ENCODE data around the gene CANT1. TPM values are rescaled to one million over a fixed set of nuclear protein-coding genes. Genes with fewer than 3 reads are reported as not detected.

The CANT1 gene
- total and polyA plus RNA-seq, 2 of the 13 experiments (the other 11 are each of a cell fraction or from before 2014, with no cell fraction given): 34.1 to 42.1 TPM

DNA sequence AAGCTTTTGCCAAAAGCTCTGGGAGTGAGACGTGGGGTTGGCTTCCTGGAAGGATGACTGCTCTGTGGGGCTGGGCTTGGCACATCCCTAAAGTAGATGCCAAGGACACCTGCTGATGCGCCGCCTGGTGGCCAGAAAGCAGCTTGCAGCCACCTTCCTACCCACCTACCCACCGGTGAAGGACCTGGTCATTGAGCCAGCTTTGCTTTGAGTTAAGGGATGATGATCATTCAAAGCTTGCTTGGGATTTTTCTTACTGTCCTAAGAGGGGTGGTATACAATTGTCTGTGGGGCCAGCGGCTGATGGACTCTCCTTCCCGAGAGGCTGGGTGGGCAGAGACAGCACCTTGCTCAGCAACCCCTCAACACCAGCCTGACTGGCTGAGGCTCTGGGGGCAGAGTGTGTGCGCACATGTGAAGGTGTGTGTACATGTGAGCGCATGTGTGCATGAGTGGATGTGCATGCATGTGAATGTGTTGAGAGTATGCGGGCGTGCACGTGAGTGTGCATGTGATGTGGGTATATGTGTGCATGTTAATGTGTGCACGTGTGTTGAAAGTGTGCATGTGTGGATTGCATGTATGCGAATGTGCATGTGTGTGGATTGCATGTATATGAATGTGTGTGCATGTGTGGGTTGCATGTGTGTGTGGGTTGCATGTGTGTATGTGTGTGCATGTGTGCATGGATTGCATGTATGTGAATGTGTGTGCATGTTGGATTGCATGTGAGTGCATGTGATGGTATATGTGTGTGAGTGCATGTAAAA, 33.0 kb upstream of the CANT1 start (continued):
- TF ChIP-seq, protein P1, sequence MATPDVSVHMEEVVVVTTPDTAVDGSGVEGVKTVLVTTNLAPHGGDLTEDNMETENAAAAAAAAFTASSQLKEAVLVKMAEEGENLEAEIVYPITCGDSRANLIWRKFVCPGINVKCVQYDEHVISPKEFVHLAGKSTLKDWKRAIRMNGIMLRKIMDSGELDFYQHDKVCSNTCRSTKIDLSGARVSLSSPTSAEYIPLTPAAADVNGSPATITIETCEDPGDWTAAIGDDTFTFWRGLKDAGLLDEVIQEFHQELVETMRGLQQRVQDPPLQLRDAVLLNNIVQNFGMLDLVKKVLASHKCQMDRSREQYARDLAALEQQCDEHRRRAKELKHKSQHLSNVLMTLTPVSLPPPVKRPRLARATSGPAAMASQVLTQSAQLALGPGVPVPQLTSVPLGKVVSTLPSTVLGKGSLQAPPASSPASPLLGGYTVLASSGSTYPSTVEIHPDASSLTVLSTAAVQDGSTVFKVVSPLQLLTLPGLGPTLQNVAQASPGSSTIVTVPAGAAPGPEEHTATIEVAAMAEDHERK (CRISPR knock-in tag; IDR thresholded peaks at IDR 0.05; ENCODE audit: low read depth): no peak
- TF ChIP-seq ZNF713 (CRISPR knock-in tag; IDR thresholded peaks at IDR 0.05) (no peak), HNF4A (CRISPR knock-in tag; IDR thresholded peaks at IDR 0.05) (no peak), KLF11 (CRISPR knock-in tag; IDR thresholded peaks at IDR 0.05) (no peak), SETDB1 (CRISPR knock-in tag; IDR thresholded peaks at IDR 0.05; ENCODE audit: borderline replicate concordance) (no peak), BCL6 (CRISPR knock-in tag; IDR thresholded peaks at IDR 0.05) (no peak), ZNF501 (CRISPR knock-in tag; IDR thresholded peaks at IDR 0.05) (no peak), SRSF9 (IDR thresholded peaks at IDR 0.05; ENCODE audit: borderline replicate concordance, insufficient read depth, low read depth, low read length, poor library complexity, severe bottlenecking) (no peak), SMC3 (IDR thresholded peaks at IDR 0.05; ENCODE audit: low read length) (peak; percentile 90), RAD21 (CRISPR knock-in tag; IDR thresholded peaks at IDR 0.05) (peak; percentile 87), CREM (IDR thresholded peaks at IDR 0.05) (no peak), CREM (CRISPR knock-in tag; IDR thresholded peaks at IDR 0.05) (no peak), ZFP82 (CRISPR knock-in tag; IDR thresholded peaks at IDR 0.05; ENCODE audit: borderline replicate concordance) (no peak)
- TF ChIP-seq, protein P2, sequence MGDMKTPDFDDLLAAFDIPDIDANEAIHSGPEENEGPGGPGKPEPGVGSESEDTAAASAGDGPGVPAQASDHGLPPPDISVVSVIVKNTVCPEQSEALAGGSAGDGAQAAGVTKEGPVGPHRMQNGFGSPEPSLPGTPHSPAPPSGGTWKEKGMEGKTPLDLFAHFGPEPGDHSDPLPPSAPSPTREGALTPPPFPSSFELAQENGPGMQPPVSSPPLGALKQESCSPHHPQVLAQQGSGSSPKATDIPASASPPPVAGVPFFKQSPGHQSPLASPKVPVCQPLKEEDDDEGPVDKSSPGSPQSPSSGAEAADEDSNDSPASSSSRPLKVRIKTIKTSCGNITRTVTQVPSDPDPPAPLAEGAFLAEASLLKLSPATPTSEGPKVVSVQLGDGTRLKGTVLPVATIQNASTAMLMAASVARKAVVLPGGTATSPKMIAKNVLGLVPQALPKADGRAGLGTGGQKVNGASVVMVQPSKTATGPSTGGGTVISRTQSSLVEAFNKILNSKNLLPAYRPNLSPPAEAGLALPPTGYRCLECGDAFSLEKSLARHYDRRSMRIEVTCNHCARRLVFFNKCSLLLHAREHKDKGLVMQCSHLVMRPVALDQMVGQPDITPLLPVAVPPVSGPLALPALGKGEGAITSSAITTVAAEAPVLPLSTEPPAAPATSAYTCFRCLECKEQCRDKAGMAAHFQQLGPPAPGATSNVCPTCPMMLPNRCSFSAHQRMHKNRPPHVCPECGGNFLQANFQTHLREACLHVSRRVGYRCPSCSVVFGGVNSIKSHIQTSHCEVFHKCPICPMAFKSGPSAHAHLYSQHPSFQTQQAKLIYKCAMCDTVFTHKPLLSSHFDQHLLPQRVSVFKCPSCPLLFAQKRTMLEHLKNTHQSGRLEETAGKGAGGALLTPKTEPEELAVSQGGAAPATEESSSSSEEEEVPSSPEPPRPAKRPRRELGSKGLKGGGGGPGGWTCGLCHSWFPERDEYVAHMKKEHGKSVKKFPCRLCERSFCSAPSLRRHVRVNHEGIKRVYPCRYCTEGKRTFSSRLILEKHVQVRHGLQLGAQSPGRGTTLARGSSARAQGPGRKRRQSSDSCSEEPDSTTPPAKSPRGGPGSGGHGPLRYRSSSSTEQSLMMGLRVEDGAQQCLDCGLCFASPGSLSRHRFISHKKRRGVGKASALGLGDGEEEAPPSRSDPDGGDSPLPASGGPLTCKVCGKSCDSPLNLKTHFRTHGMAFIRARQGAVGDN (CRISPR knock-in tag; IDR thresholded peaks at IDR 0.05): peak; percentile 45
- TF ChIP-seq, protein P3, sequence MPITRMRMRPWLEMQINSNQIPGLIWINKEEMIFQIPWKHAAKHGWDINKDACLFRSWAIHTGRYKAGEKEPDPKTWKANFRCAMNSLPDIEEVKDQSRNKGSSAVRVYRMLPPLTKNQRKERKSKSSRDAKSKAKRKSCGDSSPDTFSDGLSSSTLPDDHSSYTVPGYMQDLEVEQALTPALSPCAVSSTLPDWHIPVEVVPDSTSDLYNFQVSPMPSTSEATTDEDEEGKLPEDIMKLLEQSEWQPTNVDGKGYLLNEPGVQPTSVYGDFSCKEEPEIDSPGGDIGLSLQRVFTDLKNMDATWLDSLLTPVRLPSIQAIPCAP (CRISPR knock-in tag; IDR thresholded peaks at IDR 0.05; ENCODE audit: low read depth): no peak
- TF ChIP-seq, protein P4, sequence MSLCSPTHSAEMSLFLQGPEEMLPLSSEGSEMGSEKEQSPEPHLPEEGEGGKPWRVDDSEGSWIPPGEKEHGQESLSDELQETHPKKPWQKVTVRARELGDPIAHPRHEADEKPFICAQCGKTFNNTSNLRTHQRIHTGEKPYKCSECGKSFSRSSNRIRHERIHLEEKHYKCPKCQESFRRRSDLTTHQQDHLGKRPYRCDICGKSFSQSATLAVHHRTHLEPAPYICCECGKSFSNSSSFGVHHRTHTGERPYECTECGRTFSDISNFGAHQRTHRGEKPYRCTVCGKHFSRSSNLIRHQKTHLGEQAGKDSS (CRISPR knock-in tag; IDR thresholded peaks at IDR 0.05; ENCODE audit: borderline replicate concordance, low read depth): no peak
- TF ChIP-seq, protein P5, sequence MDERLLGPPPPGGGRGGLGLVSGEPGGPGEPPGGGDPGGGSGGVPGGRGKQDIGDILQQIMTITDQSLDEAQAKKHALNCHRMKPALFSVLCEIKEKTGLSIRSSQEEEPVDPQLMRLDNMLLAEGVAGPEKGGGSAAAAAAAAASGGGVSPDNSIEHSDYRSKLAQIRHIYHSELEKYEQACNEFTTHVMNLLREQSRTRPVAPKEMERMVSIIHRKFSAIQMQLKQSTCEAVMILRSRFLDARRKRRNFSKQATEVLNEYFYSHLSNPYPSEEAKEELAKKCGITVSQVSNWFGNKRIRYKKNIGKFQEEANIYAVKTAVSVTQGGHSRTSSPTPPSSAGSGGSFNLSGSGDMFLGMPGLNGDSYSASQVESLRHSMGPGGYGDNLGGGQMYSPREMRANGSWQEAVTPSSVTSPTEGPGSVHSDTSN (CRISPR knock-in tag; IDR thresholded peaks at IDR 0.05): no peak
